ENCODE measurements around the gene RAB9A. TPM values are rescaled to one million over a fixed set of nuclear protein-coding genes. Genes with fewer than 3 reads are reported as not detected.

RAB9A gene
- total RNA-seq, 1 experiment from 2014 or later = 25.8 TPM

GRCh38 chrX:13662355-13662791 is 26.6 kb upstream of the RAB9A start:
- intact Hi-C loops (cut with micrococcal nuclease; ENCODE audit: unreplicated experiment) = no loop called here
- Histone ChIP-seq H3K9me3 (ENCODE audit: low read depth, low read length, poor library complexity, severe bottlenecking) (no peaks in the 10 kb centered on the region), H3K27me3 (replicated peaks; ENCODE audit: insufficient read depth, low read depth, low read length, poor library complexity) (no peaks in the 10 kb centered on the region), H3K4me3 (ENCODE audit: low read depth, low read length, poor library complexity, severe bottlenecking) (no peak overlapping the region), H3K4me1 (ENCODE audit: insufficient read depth, low read length, poor library complexity, severe bottlenecking) (no peaks in the 10 kb centered on the region), H3K27ac (ENCODE audit: low read depth, low read length, poor library complexity, severe bottlenecking) (no peak overlapping the region), H3K36me3 (ENCODE audit: insufficient read depth, low read length, poor library complexity, severe bottlenecking) (no peaks in the 10 kb centered on the region)
- ChIA-PET POLR2A (ENCODE audit: low non-redundant PET) (no interaction called here), CTCF (no interaction called here)
- TF ChIP-seq CTCF (conservative IDR thresholded peaks at IDR 0.05; ENCODE audit: low read depth, low read length) (no peak), EZH2 (IDR thresholded peaks at IDR 0.05; ENCODE audit: borderline replicate concordance, low read depth, low read length, poor library complexity, severe bottlenecking) (no peak)
- BruUV-seq (replicated peaks) = no TSS peak
- DNase-seq (ENCODE audit: low spot score) = no peak

GRCh38 chrX:13664020-13664419 is 24.9 kb upstream of the RAB9A start:
- intact Hi-C loops (cut with micrococcal nuclease; ENCODE audit: unreplicated experiment) = no loop called here
- POLR2A ChIA-PET (ENCODE audit: low non-redundant PET) = no interaction called here

DNA sequence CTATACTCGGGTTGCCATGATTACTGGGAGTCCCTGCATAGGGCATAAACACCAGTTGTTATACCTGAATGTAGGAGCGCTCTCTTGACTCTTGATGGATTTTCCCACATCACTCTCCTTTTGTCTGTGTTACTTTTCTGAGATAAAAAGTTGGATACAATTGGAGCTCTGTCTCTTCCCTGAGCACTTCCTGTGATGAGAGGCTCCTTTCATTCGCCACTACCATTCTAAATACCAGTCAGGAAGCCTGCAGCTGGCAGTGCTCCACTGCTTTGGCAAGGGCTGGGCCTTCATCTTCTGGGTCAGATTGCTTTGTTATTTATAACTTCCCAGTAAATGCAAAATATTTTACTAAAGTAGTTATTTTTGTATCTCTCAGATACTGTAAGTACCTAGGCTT is 22.1 kb upstream of the RAB9A start:
- no peaks in the 10 kb centered on the region for H3K9me3 ChIP-seq (ENCODE audit: low read depth, low read length, poor library complexity, severe bottlenecking)
- no peak for DNase-seq (ENCODE audit: low spot score)
- CTCF ChIA-PET = no interaction called here
- intact Hi-C loops (cut with micrococcal nuclease; ENCODE audit: unreplicated experiment) = no loop called here
- TF ChIP-seq CTCF (conservative IDR thresholded peaks at IDR 0.05; ENCODE audit: low read depth, low read length) = no peak
- no peak for TF ChIP-seq EZH2 (IDR thresholded peaks at IDR 0.05; ENCODE audit: borderline replicate concordance, low read depth, low read length, poor library complexity, severe bottlenecking)
- no peaks in the 10 kb centered on the region for H3K36me3 ChIP-seq (ENCODE audit: insufficient read depth, low read length, poor library complexity, severe bottlenecking)
- H3K27ac ChIP-seq (ENCODE audit: low read depth, low read length, poor library complexity, severe bottlenecking) = no peak overlapping the region
- no peaks in the 10 kb centered on the region for H3K27me3 ChIP-seq (replicated peaks; ENCODE audit: insufficient read depth, low read depth, low read length, poor library complexity)
- H3K4me1 ChIP-seq (ENCODE audit: insufficient read depth, low read length, poor library complexity, severe bottlenecking) = no peaks in the 10 kb centered on the region
- H3K4me3 ChIP-seq (ENCODE audit: low read depth, low read length, poor library complexity, severe bottlenecking) = no peak overlapping the region
- BruUV-seq (replicated peaks) = no TSS peak
- POLR2A ChIA-PET (ENCODE audit: low non-redundant PET) = no interaction called here

More at GRCh38 chrX:13664020-13664419, 24.9 kb upstream of the RAB9A start:
- CTCF ChIA-PET = no interaction called here
- DNase-seq (ENCODE audit: low spot score) = no peak
- no TSS peak for BruUV-seq (replicated peaks)
- no peaks in the 10 kb centered on the region for H3K36me3 ChIP-seq (ENCODE audit: insufficient read depth, low read length, poor library complexity, severe bottlenecking)
- TF ChIP-seq CTCF (conservative IDR thresholded peaks at IDR 0.05; ENCODE audit: low read depth, low read length) (no peak), EZH2 (IDR thresholded peaks at IDR 0.05; ENCODE audit: borderline replicate concordance, low read depth, low read length, poor library complexity, severe bottlenecking) (no peak)
- H3K9me3 ChIP-seq (ENCODE audit: low read depth, low read length, poor library complexity, severe bottlenecking) = no peaks in the 10 kb centered on the region
- H3K27me3 ChIP-seq (replicated peaks; ENCODE audit: insufficient read depth, low read depth, low read length, poor library complexity) = no peaks in the 10 kb centered on the region
- H3K4me3 ChIP-seq (ENCODE audit: low read depth, low read length, poor library complexity, severe bottlenecking) = no peak overlapping the region
- H3K27ac ChIP-seq (ENCODE audit: low read depth, low read length, poor library complexity, severe bottlenecking) = no peak overlapping the region
- no peaks in the 10 kb centered on the region for H3K4me1 ChIP-seq (ENCODE audit: insufficient read depth, low read length, poor library complexity, severe bottlenecking)
